ENCODE measurements around the gene GRID2.

- TF ChIP-seq, protein P1, sequence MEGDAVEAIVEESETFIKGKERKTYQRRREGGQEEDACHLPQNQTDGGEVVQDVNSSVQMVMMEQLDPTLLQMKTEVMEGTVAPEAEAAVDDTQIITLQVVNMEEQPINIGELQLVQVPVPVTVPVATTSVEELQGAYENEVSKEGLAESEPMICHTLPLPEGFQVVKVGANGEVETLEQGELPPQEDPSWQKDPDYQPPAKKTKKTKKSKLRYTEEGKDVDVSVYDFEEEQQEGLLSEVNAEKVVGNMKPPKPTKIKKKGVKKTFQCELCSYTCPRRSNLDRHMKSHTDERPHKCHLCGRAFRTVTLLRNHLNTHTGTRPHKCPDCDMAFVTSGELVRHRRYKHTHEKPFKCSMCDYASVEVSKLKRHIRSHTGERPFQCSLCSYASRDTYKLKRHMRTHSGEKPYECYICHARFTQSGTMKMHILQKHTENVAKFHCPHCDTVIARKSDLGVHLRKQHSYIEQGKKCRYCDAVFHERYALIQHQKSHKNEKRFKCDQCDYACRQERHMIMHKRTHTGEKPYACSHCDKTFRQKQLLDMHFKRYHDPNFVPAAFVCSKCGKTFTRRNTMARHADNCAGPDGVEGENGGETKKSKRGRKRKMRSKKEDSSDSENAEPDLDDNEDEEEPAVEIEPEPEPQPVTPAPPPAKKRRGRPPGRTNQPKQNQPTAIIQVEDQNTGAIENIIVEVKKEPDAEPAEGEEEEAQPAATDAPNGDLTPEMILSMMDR (IDR thresholded peaks at IDR 0.05), result no peak
- no peak for TF ChIP-seq EZH2 (IDR thresholded peaks at IDR 0.05)
- TF ChIP-seq EZH2phosphoT487 (IDR thresholded peaks at IDR 0.05), result no peak
Observed at GRCh38 chr4:92368653-92369052, 64.9 kb downstream of the GRID2 start.
